ENCODE data around the gene ZC3HAV1.

Gene ZC3HAV1

DNA sequence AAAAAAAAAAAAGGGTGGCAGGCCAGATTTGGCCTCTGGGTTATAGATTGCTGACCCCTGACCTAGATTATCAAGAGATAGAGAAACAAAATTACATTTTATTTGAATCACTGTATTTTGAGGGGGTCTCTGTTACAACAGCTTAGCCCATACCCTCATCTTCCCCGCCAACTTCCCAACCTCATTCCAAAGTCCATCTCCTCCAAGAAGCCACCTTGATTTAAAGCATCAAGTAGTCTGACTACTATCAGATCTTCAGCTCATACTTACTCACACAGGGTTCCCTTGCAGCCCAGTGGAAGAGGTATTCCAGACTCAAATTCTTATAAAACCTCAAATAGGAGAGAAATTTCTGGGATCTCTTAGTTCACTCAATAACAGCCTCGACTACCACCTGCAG is 20.4 kb downstream of the ZC3HAV1 start:
- H3K4me3 ChIP-seq (ENCODE audit: control insufficient read depth, low read depth, low read length) = no peak overlapping the region
- no peak for DNase-seq (ENCODE audit: low read depth)
- TF ChIP-seq, protein P1, sequence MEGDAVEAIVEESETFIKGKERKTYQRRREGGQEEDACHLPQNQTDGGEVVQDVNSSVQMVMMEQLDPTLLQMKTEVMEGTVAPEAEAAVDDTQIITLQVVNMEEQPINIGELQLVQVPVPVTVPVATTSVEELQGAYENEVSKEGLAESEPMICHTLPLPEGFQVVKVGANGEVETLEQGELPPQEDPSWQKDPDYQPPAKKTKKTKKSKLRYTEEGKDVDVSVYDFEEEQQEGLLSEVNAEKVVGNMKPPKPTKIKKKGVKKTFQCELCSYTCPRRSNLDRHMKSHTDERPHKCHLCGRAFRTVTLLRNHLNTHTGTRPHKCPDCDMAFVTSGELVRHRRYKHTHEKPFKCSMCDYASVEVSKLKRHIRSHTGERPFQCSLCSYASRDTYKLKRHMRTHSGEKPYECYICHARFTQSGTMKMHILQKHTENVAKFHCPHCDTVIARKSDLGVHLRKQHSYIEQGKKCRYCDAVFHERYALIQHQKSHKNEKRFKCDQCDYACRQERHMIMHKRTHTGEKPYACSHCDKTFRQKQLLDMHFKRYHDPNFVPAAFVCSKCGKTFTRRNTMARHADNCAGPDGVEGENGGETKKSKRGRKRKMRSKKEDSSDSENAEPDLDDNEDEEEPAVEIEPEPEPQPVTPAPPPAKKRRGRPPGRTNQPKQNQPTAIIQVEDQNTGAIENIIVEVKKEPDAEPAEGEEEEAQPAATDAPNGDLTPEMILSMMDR (IDR thresholded peaks at IDR 0.05; ENCODE audit: control insufficient read depth, insufficient read depth, low read depth, low read length, missing control alignments) = no peak

DNA sequence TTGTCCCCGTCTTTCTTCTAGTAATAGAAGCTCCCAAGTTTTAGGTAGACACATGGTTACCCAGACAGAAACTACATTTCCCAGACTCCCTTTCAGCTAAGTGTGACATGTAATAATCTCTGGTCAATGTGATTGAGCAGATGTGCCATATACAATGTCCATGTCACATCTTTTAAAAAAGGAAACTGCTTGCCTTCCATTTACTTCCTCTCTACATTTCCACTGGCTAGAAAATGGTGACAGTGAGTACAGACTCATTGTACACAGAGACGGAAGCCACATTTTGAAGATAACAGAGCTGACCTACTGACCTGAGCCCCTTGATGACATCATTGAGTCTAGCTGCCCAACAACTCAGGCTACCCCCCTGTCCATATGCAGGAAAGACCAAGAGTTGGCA is 21.3 kb downstream of the ZC3HAV1 start:
- DNase-seq (ENCODE audit: low read depth) = no peak
- no peak overlapping the region for H3K4me3 ChIP-seq (ENCODE audit: control insufficient read depth, low read depth, low read length)
- TF ChIP-seq, protein P1 (IDR thresholded peaks at IDR 0.05; ENCODE audit: control insufficient read depth, insufficient read depth, low read depth, low read length, missing control alignments) = no peak

DNA sequence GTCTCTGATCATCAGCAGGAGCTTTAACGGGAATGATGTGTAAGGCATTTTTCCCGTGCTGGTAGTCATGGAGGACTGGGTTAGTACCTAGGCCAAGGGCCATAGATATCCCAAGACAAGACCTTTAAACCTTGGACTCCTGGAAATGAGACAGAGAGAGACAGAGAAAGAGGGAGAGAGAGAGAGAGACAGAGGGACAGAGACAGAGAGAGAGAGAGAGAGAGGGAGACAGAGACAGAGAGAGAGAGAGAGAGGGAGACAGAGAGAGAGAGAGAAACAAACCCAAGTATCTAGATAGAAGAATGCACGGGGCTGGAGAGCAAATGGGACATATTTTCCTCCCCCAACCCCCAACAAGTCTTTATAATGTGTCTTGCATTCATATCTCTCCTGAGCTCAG is 22.3 kb downstream of the ZC3HAV1 start:
- DNase-seq (ENCODE audit: low read depth) = no peak
- H3K4me3 ChIP-seq (ENCODE audit: control insufficient read depth, low read depth, low read length) = no peak overlapping the region
- TF ChIP-seq, protein P1 (IDR thresholded peaks at IDR 0.05; ENCODE audit: control insufficient read depth, insufficient read depth, low read depth, low read length, missing control alignments) = no peak

DNA sequence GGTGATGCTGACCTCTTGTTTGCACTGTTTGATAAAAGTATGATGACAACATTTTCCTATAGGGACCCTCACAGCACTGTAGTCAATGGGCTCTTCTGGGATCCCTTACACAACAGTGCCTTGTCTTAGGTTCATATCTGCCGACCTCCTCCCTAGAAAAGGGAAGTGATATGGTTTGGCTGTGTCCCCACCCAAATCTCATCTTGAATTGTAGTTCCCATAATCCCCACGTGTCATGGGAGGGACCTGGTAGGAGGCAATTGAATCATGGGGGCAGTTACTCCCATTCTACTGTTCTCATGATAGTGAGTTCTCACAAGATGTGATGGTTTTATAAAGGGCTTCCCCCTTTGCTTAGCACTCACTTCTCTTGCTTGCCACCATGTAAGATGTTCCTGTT is 23.1 kb downstream of the ZC3HAV1 start:
- TF ChIP-seq, protein P1 (IDR thresholded peaks at IDR 0.05; ENCODE audit: control insufficient read depth, insufficient read depth, low read depth, low read length, missing control alignments) = no peak
- H3K4me3 ChIP-seq (ENCODE audit: control insufficient read depth, low read depth, low read length) = no peak overlapping the region
- DNase-seq (ENCODE audit: low read depth) = no peak

DNA sequence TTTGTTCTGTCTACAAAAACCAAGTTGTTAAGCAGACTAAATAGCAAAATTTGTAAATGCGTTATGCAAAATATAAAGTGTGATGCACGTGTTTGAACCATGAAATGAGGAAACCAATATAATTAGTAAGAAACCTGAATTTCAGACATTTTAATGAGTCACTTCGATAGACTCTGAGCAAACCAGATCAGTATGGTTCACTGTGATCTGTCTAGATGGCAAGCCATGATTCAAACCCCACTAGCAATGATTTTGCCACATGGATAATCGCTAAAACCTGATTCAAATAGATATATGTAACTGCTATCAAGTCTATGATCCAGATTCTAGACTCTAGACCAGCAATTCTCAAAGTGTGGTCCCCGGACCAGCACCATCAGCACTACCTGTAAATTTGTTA is 24.8 kb downstream of the ZC3HAV1 start:
- DNase-seq (ENCODE audit: low read depth) = no peak
- TF ChIP-seq, protein P1 (IDR thresholded peaks at IDR 0.05; ENCODE audit: control insufficient read depth, insufficient read depth, low read depth, low read length, missing control alignments) = no peak
- no peak overlapping the region for H3K4me3 ChIP-seq (ENCODE audit: control insufficient read depth, low read depth, low read length)

DNA sequence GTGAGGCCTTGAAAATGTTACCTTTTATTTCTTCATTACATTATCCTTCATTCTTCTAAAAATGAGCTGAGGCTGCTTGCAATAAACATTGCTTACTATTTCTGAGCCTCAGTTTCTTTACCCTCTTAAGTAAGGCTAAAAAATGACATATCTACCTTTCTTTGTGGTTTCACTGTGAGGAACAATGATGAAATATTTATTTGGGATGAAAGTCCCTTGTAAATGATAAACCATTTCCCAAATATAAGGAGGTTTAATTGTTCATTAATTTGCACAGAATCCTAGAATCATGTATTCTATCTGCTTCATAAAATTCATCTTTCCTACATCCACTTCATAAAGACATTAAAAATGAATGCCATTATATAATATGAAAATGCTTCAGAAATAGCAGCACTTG is 27.9 kb downstream of the ZC3HAV1 start:
- no peak for DNase-seq (ENCODE audit: low read depth)
- H3K4me3 ChIP-seq (ENCODE audit: control insufficient read depth, low read depth, low read length) = no peak overlapping the region
- TF ChIP-seq, protein P1 (IDR thresholded peaks at IDR 0.05; ENCODE audit: control insufficient read depth, insufficient read depth, low read depth, low read length, missing control alignments) = no peak

DNA sequence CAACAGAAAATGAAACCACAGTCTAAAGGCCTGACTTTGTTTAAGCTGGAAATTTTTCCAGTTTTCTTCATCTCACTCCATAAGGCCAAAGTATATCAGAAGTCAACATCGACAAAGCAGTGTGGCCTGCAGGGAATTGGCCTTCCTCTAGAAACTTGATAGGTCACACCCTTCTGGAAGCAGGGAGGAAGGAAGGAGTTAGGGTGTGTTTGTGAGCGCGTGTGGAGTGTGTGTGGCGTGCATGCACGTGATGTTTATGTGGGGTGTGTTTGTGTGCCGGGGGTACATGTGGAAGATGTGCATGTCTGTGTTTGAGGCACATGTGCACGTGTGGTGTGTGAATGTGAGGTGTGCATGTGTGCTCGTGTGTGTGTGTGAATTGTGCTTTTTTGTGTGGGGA is 28.6 kb downstream of the ZC3HAV1 start:
- TF ChIP-seq, protein P1 (IDR thresholded peaks at IDR 0.05; ENCODE audit: control insufficient read depth, insufficient read depth, low read depth, low read length, missing control alignments) = no peak
- DNase-seq (ENCODE audit: low read depth) = no peak
- H3K4me3 ChIP-seq (ENCODE audit: control insufficient read depth, low read depth, low read length) = no peak overlapping the region

All from AG09309 (cell line).